ENCODE measurements around the gene OSBPL7. TPM values are rescaled to one million over a fixed set of nuclear protein-coding genes. Genes with fewer than 3 reads are reported as not detected.

Gene OSBPL7
- total and polyA plus RNA-seq, 2 of the 13 experiments (the other 11 are each of a cell fraction or from before 2014, with no cell fraction given): 4.7 to 6.6 TPM

DNA sequence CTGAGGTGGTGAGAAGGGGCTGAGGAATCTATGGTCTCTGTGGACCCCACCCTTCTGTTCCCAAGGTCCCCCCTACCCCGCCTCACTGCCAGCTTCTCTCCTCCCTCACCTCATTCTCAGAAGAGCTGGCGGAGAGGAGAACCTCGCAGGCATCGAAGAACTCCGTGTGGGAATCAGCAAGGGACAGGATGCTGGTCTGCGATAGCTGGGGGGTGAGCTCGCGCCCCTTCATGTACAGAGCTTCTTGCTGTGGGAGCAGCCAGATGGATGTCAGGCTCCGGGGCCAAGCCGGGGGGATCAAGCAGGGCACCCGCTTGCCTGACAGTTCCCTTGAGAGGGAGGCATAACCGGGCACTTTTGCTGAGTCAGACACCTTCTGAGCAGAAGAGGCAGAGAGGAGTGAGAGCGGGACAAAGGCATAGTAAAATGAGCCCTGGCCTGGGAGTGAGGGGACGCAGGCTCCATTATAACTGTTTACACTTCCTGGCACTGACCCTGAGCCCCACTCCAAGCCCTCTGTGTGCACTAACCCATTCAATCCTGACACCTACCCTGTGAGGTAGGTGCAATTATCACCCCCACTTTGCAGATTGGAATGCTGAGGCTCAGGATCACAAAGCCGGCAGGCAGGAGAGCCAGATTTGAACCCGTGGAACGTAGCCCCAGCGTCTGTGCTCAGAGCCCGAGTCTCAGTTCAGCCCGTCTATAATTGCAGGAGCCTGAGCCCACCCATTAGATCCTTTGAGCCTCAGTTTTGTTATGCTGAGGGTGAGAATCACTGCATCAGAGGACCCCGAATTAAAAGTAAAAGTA is 6.3 kb downstream of the OSBPL7 start:
- intact Hi-C loops (cut with micrococcal nuclease; ENCODE audit: unreplicated experiment): no loop called here

DNA sequence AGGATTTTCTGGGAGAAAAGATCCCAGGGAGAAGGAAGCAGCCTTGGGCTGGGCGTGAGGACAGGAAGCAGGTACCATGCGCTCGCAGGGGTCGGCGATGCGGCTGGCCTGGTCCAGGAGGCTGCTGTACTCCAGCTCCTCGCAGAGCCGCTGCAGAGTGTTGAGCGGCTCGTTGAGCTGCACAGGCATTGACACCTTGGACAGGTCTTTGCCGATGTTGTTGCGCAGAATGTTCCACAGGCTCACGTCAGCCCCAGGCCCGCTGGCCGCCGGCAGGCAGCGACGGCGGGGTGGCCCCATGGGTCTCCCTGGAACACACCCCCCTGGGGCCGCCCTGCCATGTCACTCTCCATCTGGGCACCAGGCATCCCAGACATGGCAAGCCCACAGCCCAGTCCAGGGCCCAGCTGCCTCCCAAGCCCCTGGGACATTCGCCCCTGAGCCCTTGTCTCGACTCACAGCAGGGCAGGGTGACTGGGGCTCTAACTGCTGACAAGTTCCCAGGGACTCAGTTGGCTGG is 8.0 kb downstream of the OSBPL7 start:
- Histone ChIP-seq H3K9me3 (ENCODE audit: low read length) (no peaks in the 10 kb centered on the region), H3K4me1 (ENCODE audit: insufficient read depth, low read length) (peaks cover 12% of the 10 kb centered on the region), H3K36me3 (replicated peaks in 1 of 2; ENCODE audit: control insufficient read depth in 1 of 2, insufficient read depth in 2 of 2, low read length in 2 of 2) (peaks cover 18 to 29% of the 10 kb centered on the region in 2 experiments; a peak in 4 of 5 replicates), H3K79me2 (ENCODE audit: insufficient read depth, low read length) (no peaks in the 10 kb centered on the region), H3K4me3 (replicated peaks in 1 of 3; ENCODE audit: insufficient read depth in 1 of 3, low read depth in 2 of 3, low read length in 3 of 3) (no peak overlapping the region), H3K4me2 (ENCODE audit: low read depth, low read length) (no peak overlapping the region), H4K20me1 (ENCODE audit: insufficient read depth, low read length) (no peaks in the 10 kb centered on the region), H3K9ac (ENCODE audit: insufficient read depth, low read depth, low read length) (no peak overlapping the region), H3K27ac (ENCODE audit: extremely low read length, insufficient read depth, low read length) (no peak overlapping the region), H3K27me3 (ENCODE audit: control insufficient read depth in 1 of 2, insufficient read depth in 2 of 2, low read length in 2 of 2) (no peaks in the 10 kb centered on the region), H2AFZ (ENCODE audit: low read length) (no peak overlapping the region)
- no peak for DNase-seq (ENCODE audit: low spot score)
- in situ Hi-C loops (cut with HindIII; ENCODE audit: extremely low pct_ligation_motif_present, low pct_unique_long_range_greater_than_20kb) (no loop called here), intact Hi-C loops (cut with micrococcal nuclease; ENCODE audit: unreplicated experiment) (no loop called here)
- WGBS (ENCODE audit: low lambda C conversion rate): 93% methylated on average over 15 of the region's 22 CpGs
- TF ChIP-seq AGO2 (optimal IDR thresholded peaks at IDR 0.05; ENCODE audit: low read depth, low read length) (peak; percentile 31), ZNF839 (CRISPR knock-in tag; IDR thresholded peaks at IDR 0.05; ENCODE audit: borderline replicate concordance) (no peak)
- no TSS peak for BruUV-seq (replicated peaks)
- ChIA-PET POLR2A (no interaction called here), CTCF (ENCODE audit: low intra/inter-chr PET ratio, low total read pairs) (no interaction called here)
- no peak for ATAC-seq
- FAIRE-seq: no peak

More for the DNA sequence above, 6.3 kb downstream of the OSBPL7 start:
- FAIRE-seq (no peak), ATAC-seq (no peak), DNase-seq (ENCODE audit: low spot score) (no peak)
- CTCF ChIA-PET (ENCODE audit: low intra/inter-chr PET ratio, low total read pairs): no interaction called here
- Histone ChIP-seq H3K36me3 (replicated peaks in 1 of 2; ENCODE audit: control insufficient read depth in 1 of 2, insufficient read depth in 2 of 2, low read length in 2 of 2) (peaks cover 16 to 25% of the 10 kb centered on the region in 2 experiments; a peak in 4 of 5 replicates), H3K4me1 (ENCODE audit: insufficient read depth, low read length) (peaks cover 10% of the 10 kb centered on the region), H3K79me2 (ENCODE audit: insufficient read depth, low read length) (no peaks in the 10 kb centered on the region), H3K9ac (ENCODE audit: insufficient read depth, low read depth, low read length) (no peak overlapping the region), H4K20me1 (ENCODE audit: insufficient read depth, low read length) (no peaks in the 10 kb centered on the region), H3K27me3 (ENCODE audit: control insufficient read depth in 1 of 2, insufficient read depth in 2 of 2, low read length in 2 of 2) (no peaks in the 10 kb centered on the region), H3K9me3 (ENCODE audit: low read length) (no peaks in the 10 kb centered on the region), H3K4me2 (ENCODE audit: low read depth, low read length) (no peak overlapping the region), H2AFZ (ENCODE audit: low read length) (no peak overlapping the region), H3K27ac (ENCODE audit: extremely low read length, insufficient read depth, low read length) (no peak overlapping the region), H3K4me3 (replicated peaks in 1 of 3; ENCODE audit: insufficient read depth in 1 of 3, low read depth in 2 of 3, low read length in 3 of 3) (no peak overlapping the region)
- TF ChIP-seq ZNF557 (CRISPR knock-in tag; IDR thresholded peaks at IDR 0.05) (no peak), MAFK (conservative IDR thresholded peaks at IDR 0.05 in 1 of 2, IDR thresholded peaks at IDR 0.05 in 1 of 2; ENCODE audit: low read length in 2 of 2) (peak; percentile 48 to 72), MAFF (IDR thresholded peaks at IDR 0.05; ENCODE audit: low read depth, low read length) (0 out of 2 replicates have a peak, but pooled peaks have one; percentile 32), ZNF629 (CRISPR knock-in tag; conservative IDR thresholded peaks at IDR 0.05) (peak; percentile 50; the same call in 1 of the 2 replicates)
- TF ChIP-seq, protein P1, sequence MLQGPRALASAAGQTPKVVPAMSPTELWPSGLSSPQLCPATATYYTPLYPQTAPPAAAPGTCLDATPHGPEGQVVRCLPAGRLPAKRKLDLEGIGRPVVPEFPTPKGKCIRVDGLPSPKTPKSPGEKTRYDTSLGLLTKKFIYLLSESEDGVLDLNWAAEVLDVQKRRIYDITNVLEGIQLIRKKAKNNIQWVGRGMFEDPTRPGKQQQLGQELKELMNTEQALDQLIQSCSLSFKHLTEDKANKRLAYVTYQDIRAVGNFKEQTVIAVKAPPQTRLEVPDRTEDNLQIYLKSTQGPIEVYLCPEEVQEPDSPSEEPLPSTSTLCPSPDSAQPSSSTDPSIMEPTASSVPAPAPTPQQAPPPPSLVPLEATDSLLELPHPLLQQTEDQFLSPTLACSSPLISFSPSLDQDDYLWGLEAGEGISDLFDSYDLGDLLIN (CRISPR knock-in tag; IDR thresholded peaks at IDR 0.05; ENCODE audit: borderline replicate concordance): no peak
- WGBS (ENCODE audit: low lambda C conversion rate): 91% methylated on average over 21 of the region's 21 CpGs
- POLR2A ChIA-PET: interaction anchor here (1.0 kb wide), 1 partner anchor 16 kb away, joined by 4 read pairs; the partner anchor contains the start of genes LRRC46 and MRPL10
- in situ Hi-C loops (cut with HindIII; ENCODE audit: extremely low pct_ligation_motif_present, low pct_unique_long_range_greater_than_20kb): no loop called here
- no TSS peak for BruUV-seq (replicated peaks)

All from HepG2 (cell line).